SK-N-SH (cell line): ENCODE measurements around the gene CDK8. TPM values are rescaled to one million over a fixed set of nuclear protein-coding genes. Genes with fewer than 3 reads are reported as not detected.

Source experiments
- CTCF ChIA-PET: fragments of 300-600, 350-600 bp; formaldehyde crosslinking; extraction: SDS; loops from one replicate; lab custom pipeline; 2021; lab: Yijun Ruan, JAX
- POLR2A ChIA-PET: fragments of 350-600 bp; sonication (Branson Sonifier 250); formaldehyde crosslinking; extraction: SDS; loops from one replicate; lab custom pipeline; 2020; ENCODE audit warnings: antibody characterized with exemption, inconsistent platforms; lab: Yijun Ruan, JAX
- DNase-seq: peaks from one replicate; pipeline ENCODE4 v3.0.0; 2012
- H2AFZ ChIP-seq: fragments of 200-600 bp; sonication (generic); 2 replicates; pipeline ENCODE4 v1.8.1; 2016; ENCODE audit warnings: antibody characterized with exemption, mild to moderate bottlenecking, low read depth
- H3F3A ChIP-seq: fragments of 200-600 bp; sonication (generic); replicated peaks from 2 replicates; pipeline ENCODE3; 2016; ENCODE audit warnings: antibody characterized with exemption, mild to moderate bottlenecking; ENCODE audit not compliant: insufficient read depth
- H3K27ac ChIP-seq, 2 experiments: fragments of 200-500 bp in 1 of 2; fragments of 200-600 bp in 1 of 2; sonication (Bioruptor generic) in 1 of 2; sonication (generic), shearing (Covaris generic) in 1 of 2; 2 replicates each; pipeline versions ENCODE4 v1.5.1 to v1.6.1; 2014 to 2016; ENCODE audit warnings: low read depth in 2 of 2, inconsistent platforms in 1 of 2, low read length in 1 of 2, mild to moderate bottlenecking in 1 of 2, mixed read lengths in 1 of 2
- H3K27me3 ChIP-seq: fragments of 200-600 bp; sonication (generic), shearing (Covaris generic); 2 replicates; pipeline ENCODE4 v1.6.1; 2016; ENCODE audit warnings: mixed run types; ENCODE audit not compliant: insufficient read depth
- H3K36me3 ChIP-seq, 2 experiments: fragments of 200-500 bp in 1 of 2; fragments of 200-600 bp in 1 of 2; sonication (Bioruptor generic) in 1 of 2; sonication (generic) in 1 of 2; replicated peaks in 1 of 2; 2 replicates each; pipeline versions ENCODE3 to v1.5.1; 2014 to 2016; ENCODE audit warnings: low read length in 1 of 2, mild to moderate bottlenecking in 1 of 2; ENCODE audit not compliant: insufficient read depth in 2 of 2, control insufficient read depth in 1 of 2
- H3K4me1 ChIP-seq, 2 experiments: fragments of 200-500 bp in 1 of 2; fragments of 200-600 bp in 1 of 2; sonication (Bioruptor generic) in 1 of 2; sonication (generic), shearing (Covaris generic) in 1 of 2; 2 replicates each; pipeline versions ENCODE4 v1.5.1 to v1.6.1; 2014 to 2016; ENCODE audit warnings: low read depth in 1 of 2, low read length in 1 of 2, mixed run types in 1 of 2; ENCODE audit not compliant: insufficient read depth in 2 of 2, control insufficient read depth in 1 of 2
- H3K4me2 ChIP-seq: fragments of 200-600 bp; sonication (generic), shearing (Covaris generic); 2 replicates; pipeline ENCODE4 v1.6.1; 2017; ENCODE audit warnings: mixed run types
- H3K4me3 ChIP-seq, 2 experiments: fragments of 200-500 bp in 1 of 2; fragments of 200-600 bp in 1 of 2; sonication (Bioruptor generic) in 1 of 2; sonication (generic), shearing (Covaris generic) in 1 of 2; 2 replicates each; pipeline versions ENCODE4 v1.5.1 to v1.8.1; 2014 to 2016; ENCODE audit warnings: low read depth in 2 of 2, inconsistent platforms in 1 of 2, low read length in 1 of 2, mild to moderate bottlenecking in 1 of 2, mixed read lengths in 1 of 2, moderate library complexity in 1 of 2
- H3K79me2 ChIP-seq: fragments of 200-600 bp; sonication (generic); 2 replicates; pipeline ENCODE4 v1.8.1; 2017; ENCODE audit warnings: mild to moderate bottlenecking; ENCODE audit not compliant: insufficient read depth
- H3K9ac ChIP-seq: fragments of 200-600 bp; sonication (generic); 2 replicates; pipeline ENCODE4 v1.6.1; 2017; ENCODE audit warnings: mixed run types
- H3K9me2 ChIP-seq: fragments of 200-600 bp; sonication (generic); 2 replicates; pipeline ENCODE4 v1.6.1; 2017; ENCODE audit warnings: mixed run types
- H3K9me3 ChIP-seq: fragments of 200-600 bp; sonication (generic); 2 replicates; pipeline ENCODE4 v1.6.1; 2017; ENCODE audit warnings: mixed run types, mild to moderate bottlenecking, moderate library complexity
- H4K20me1 ChIP-seq: fragments of 200-600 bp; sonication (generic); 2 replicates; pipeline ENCODE4 v1.6.1; 2017; ENCODE audit warnings: mild to moderate bottlenecking, mixed run types; ENCODE audit not compliant: insufficient read depth
- IRF3 ChIP-seq: fragments of 150-350 bp; IDR thresholded peaks from 2 replicates; pipeline ENCODE4 v1.6.1; 2016; ENCODE audit warnings: mild to moderate bottlenecking, low read depth, low read length
- JUND ChIP-seq: IDR thresholded peaks from 2 replicates; pipeline ENCODE4 v1.4.0; 2012
- MXI1 ChIP-seq: IDR thresholded peaks from 2 replicates; pipeline ENCODE4 v1.6.1; 2012; ENCODE audit warnings: mild to moderate bottlenecking, low read depth, low read length, improper control_type of control experiment
- NRF1 ChIP-seq: IDR thresholded peaks from 2 replicates; pipeline ENCODE4 v1.6.1; 2012; ENCODE audit warnings: low read depth, mild to moderate bottlenecking, low read length
- RAD21 ChIP-seq: IDR thresholded peaks from 2 replicates; pipeline ENCODE4 v1.6.1; 2012; ENCODE audit warnings: mild to moderate bottlenecking, low read length
- SMC3 ChIP-seq: IDR thresholded peaks from 2 replicates; pipeline ENCODE4 v1.6.1; 2012; ENCODE audit warnings: low read depth, low read length, improper control_type of control experiment
- TAF1 ChIP-seq: IDR thresholded peaks from 2 replicates; pipeline ENCODE4 v1.6.1; 2012; ENCODE audit warnings: low read depth, mild to moderate bottlenecking, low read length, moderate library complexity, borderline replicate concordance
- TCF12 ChIP-seq: IDR thresholded peaks from 2 replicates; pipeline ENCODE4 v1.4.0; 2012
- TEAD4 ChIP-seq: IDR thresholded peaks from 2 replicates; pipeline ENCODE4 v1.4.0; 2012; ENCODE audit warnings: mild to moderate bottlenecking, borderline replicate concordance; ENCODE audit not compliant: insufficient read depth
- USF2 ChIP-seq: fragments of 150-350 bp; IDR thresholded peaks from 2 replicates; pipeline ENCODE4 v1.6.1; 2017; ENCODE audit warnings: antibody characterized with exemption, low read length, low read depth, borderline replicate concordance
- WGBS: methylation state at CpG from one replicate; pipeline ENCODE4 v1.1.6; 2017; ENCODE audit warnings: low lambda C conversion rate; 5-methylcytosine and 5-hydroxymethylcytosine counted together
- polyA plus RNA-seq, 3 experiments: library from polyadenylated mRNA; depleted of rRNA; stranded (reverse); fragments of >200 nt; gene quantifications; 2 replicates each; pipeline ENCODE4 v1.2.3, GENCODE V29; 2012
- TF ChIP-seq, protein P1 (sequence below): IDR thresholded peaks from 2 replicates; pipeline ENCODE4 v1.4.0; 2012; ENCODE audit warnings: low read depth

Gene CDK8
- polyA plus RNA-seq, 1 of the 3 experiments (the other 2 are of a cell fraction): 10.1 TPM

DNA sequence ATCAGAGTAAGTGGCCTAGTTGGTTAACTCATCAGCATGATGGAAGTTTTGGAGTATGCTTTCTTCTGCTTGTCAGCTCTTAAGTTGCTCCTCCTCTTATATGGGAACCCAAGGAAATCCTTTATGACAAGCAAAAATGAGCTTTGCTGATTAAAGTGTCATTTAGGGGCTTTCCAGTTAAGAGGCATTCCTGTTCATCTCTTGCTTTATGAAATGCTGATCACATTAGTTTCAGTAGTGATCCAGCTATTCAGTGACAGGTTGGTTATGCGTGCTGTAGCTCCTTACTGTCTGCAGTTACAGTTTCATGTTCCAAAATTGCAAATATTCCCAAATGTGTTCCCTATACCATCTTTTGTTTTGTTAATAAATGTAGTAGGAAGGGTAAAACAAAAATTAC, 146.6 kb downstream of the CDK8 start:
- DNase-seq: no peak
- Histone ChIP-seq H3K36me3 (peaks cover 37 to 44% of the 10 kb centered on the region in 2 experiments), H3K4me3 (no peak overlapping the region), H3K4me2 (no peak overlapping the region), H3K27ac (no peak overlapping the region), H3K9ac (no peak overlapping the region), H2AFZ (no peak overlapping the region), H3K79me2 (no peaks in the 10 kb centered on the region), H3F3A (no peaks in the 10 kb centered on the region), H3K9me2 (no peaks in the 10 kb centered on the region), H3K4me1 (no peaks in the 10 kb centered on the region; a peak in 1 of 4 replicates), H3K27me3 (no peaks in the 10 kb centered on the region), H3K9me3 (no peaks in the 10 kb centered on the region), H4K20me1 (no peaks in the 10 kb centered on the region)
- 100% methylated on average over 1 of the region's 1 CpG for WGBS
- CTCF ChIA-PET: interaction anchor here (0.7 to 1.3 kb wide), 5 partner anchors 10 to 298 kb away, joined by 3 to 4 read pairs (median 3); no protein-coding TSS in a partner anchor
- TF ChIP-seq TCF12: no peak
- TF ChIP-seq RAD21: no peak
- no peak for TF ChIP-seq TEAD4
- no peak for TF ChIP-seq TAF1
- no peak for TF ChIP-seq USF2
- TF ChIP-seq NRF1: no peak
- TF ChIP-seq JUND: no peak
- POLR2A ChIA-PET: no interaction called here

- no peak overlapping the region for H3K9ac ChIP-seq
- H3K4me1 ChIP-seq: no peaks in the 10 kb centered on the region; a peak in 1 of 4 replicates
- no peak for DNase-seq
- no peaks in the 10 kb centered on the region for H3F3A ChIP-seq
- H3K4me3 ChIP-seq: no peak overlapping the region
- peaks cover 40 to 42% of the 10 kb centered on the region in 2 experiments for H3K36me3 ChIP-seq
- ChIA-PET CTCF (interaction anchor here (0.6 to 1.1 kb wide), 4 partner anchors 19 to 759 kb away, joined by 3 to 4 read pairs (median 3); no protein-coding TSS in a partner anchor), POLR2A (no interaction called here)
- TF ChIP-seq JUND (no peak), USF2 (no peak), SMC3 (no peak), MXI1 (no peak), IRF3 (no peak)
- TF ChIP-seq, protein P1, sequence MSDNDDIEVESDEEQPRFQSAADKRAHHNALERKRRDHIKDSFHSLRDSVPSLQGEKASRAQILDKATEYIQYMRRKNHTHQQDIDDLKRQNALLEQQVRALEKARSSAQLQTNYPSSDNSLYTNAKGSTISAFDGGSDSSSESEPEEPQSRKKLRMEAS: no peak
- H4K20me1 ChIP-seq: no peaks in the 10 kb centered on the region
- no peaks in the 10 kb centered on the region for H3K79me2 ChIP-seq
- no peak overlapping the region for H3K4me2 ChIP-seq
- H3K9me2 ChIP-seq: no peaks in the 10 kb centered on the region
- no peaks in the 10 kb centered on the region for H3K9me3 ChIP-seq
- no peaks in the 10 kb centered on the region for H3K27me3 ChIP-seq
- no peak overlapping the region for H3K27ac ChIP-seq
- WGBS: 93% methylated on average over 6 of the region's 6 CpGs
- H2AFZ ChIP-seq: no peak overlapping the region
Measured at GRCh38 chr13:26401069-26401468, 147.1 kb downstream of the CDK8 start.
